Measurements from ENCODE around the gene RAB7A.

DNA sequence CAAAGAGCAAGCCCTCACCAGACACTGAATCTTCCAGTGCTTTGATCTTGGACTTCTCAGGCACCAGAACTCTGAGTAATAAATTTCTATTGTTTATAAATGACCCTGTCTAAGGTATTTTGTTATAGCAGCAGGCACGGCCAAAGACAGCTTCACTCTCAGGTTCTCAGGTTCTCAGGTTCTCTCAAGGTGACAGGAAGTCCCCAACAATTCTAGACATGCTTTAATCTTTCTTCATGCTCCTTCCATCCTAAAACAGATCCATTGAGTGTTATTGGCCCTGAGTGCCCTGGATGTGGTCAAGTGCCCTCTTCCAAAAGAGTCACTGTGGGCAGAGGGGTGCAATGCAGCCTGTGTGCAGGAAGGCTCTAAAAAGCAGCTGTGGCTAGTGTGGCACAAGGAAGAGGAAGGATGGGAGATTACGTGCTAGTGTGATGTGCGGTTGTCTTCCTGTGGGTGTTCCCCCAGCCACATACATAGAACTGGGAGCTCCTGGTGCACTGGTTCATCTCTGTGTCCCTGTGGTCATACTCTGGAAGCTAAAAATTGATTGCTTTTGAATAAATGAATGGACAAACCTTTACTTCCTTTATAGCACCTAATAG lies 11.0 kb upstream of the RAB7A start:
- TF ChIP-seq, protein P1, sequence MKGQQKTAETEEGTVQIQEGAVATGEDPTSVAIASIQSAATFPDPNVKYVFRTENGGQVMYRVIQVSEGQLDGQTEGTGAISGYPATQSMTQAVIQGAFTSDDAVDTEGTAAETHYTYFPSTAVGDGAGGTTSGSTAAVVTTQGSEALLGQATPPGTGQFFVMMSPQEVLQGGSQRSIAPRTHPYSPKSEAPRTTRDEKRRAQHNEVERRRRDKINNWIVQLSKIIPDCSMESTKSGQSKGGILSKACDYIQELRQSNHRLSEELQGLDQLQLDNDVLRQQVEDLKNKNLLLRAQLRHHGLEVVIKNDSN (IDR thresholded peaks at IDR 0.05) = no peak
- TF ChIP-seq TEAD4 (IDR thresholded peaks at IDR 0.05) (no peak), RAD21 (IDR thresholded peaks at IDR 0.05; ENCODE audit: low read depth) (no peak), FOXM1 (IDR thresholded peaks at IDR 0.05; ENCODE audit: borderline replicate concordance, low read depth) (no peak), TAF1 (IDR thresholded peaks at IDR 0.05; ENCODE audit: low read depth) (no peak), EP300 (IDR thresholded peaks at IDR 0.05; ENCODE audit: borderline replicate concordance) (no peak), YY1 (IDR thresholded peaks at IDR 0.05; ENCODE audit: low read depth) (no peak), CEBPB (IDR thresholded peaks at IDR 0.05) (no peak)
- TF ChIP-seq, protein P2, sequence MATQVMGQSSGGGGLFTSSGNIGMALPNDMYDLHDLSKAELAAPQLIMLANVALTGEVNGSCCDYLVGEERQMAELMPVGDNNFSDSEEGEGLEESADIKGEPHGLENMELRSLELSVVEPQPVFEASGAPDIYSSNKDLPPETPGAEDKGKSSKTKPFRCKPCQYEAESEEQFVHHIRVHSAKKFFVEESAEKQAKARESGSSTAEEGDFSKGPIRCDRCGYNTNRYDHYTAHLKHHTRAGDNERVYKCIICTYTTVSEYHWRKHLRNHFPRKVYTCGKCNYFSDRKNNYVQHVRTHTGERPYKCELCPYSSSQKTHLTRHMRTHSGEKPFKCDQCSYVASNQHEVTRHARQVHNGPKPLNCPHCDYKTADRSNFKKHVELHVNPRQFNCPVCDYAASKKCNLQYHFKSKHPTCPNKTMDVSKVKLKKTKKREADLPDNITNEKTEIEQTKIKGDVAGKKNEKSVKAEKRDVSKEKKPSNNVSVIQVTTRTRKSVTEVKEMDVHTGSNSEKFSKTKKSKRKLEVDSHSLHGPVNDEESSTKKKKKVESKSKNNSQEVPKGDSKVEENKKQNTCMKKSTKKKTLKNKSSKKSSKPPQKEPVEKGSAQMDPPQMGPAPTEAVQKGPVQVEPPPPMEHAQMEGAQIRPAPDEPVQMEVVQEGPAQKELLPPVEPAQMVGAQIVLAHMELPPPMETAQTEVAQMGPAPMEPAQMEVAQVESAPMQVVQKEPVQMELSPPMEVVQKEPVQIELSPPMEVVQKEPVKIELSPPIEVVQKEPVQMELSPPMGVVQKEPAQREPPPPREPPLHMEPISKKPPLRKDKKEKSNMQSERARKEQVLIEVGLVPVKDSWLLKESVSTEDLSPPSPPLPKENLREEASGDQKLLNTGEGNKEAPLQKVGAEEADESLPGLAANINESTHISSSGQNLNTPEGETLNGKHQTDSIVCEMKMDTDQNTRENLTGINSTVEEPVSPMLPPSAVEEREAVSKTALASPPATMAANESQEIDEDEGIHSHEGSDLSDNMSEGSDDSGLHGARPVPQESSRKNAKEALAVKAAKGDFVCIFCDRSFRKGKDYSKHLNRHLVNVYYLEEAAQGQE (IDR thresholded peaks at IDR 0.05; ENCODE audit: low read depth) = no peak
- TF ChIP-seq, protein P3, sequence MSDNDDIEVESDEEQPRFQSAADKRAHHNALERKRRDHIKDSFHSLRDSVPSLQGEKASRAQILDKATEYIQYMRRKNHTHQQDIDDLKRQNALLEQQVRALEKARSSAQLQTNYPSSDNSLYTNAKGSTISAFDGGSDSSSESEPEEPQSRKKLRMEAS (IDR thresholded peaks at IDR 0.05) = no peak
